ENCODE measurements around the gene HMGCS2.

Gene HMGCS2

GRCh38 chr1:119762953-119763352, 5.8 kb downstream of the HMGCS2 start:
- no peak for DNase-seq (ENCODE audit: low read depth in 2 of 2)

GRCh38 chr1:119762409-119762808, 6.3 kb downstream of the HMGCS2 start:
- no peak for DNase-seq (ENCODE audit: low read depth in 2 of 2)

GRCh38 chr1:119758584-119758983, 10.1 kb downstream of the HMGCS2 start:
- DNase-seq (ENCODE audit: low read depth in 2 of 2) = no peak

GRCh38 chr1:119752592-119752991, 16.1 kb downstream of the HMGCS2 start:
- DNase-seq (ENCODE audit: low read depth in 2 of 2) = no peak

- no peak for DNase-seq (ENCODE audit: low read depth in 2 of 2)
Observed at GRCh38 chr1:119748040-119748439, 20.7 kb downstream of the HMGCS2 start.

GRCh38 chr1:119747451-119747850, 21.3 kb downstream of the HMGCS2 start:
- no peak for DNase-seq (ENCODE audit: low read depth in 2 of 2)

GRCh38 chr1:119745034-119745433, 23.7 kb downstream of the HMGCS2 start:
- DNase-seq (ENCODE audit: low read depth in 2 of 2) = no peak

GRCh38 chr1:119744598-119744942, 24.1 kb downstream of the HMGCS2 start:
- no peak for DNase-seq (ENCODE audit: low read depth in 2 of 2)

GRCh38 chr1:119743776-119744597, 24.7 kb downstream of the HMGCS2 start:
- peak; percentile 27 to 32 for DNase-seq (ENCODE audit: low read depth in 2 of 2)

GRCh38 chr1:119743308-119743707, 25.4 kb downstream of the HMGCS2 start:
- no peak for DNase-seq (ENCODE audit: low read depth in 2 of 2)

GRCh38 chr1:119742677-119743076, 26.0 kb downstream of the HMGCS2 start:
- DNase-seq (ENCODE audit: low read depth in 2 of 2) = no peak

- no peak for DNase-seq (ENCODE audit: low read depth in 2 of 2)
Observed at GRCh38 chr1:119742202-119742601, 26.5 kb downstream of the HMGCS2 start.

- no peak for DNase-seq (ENCODE audit: low read depth in 2 of 2)
Observed at GRCh38 chr1:119740896-119741780, 27.6 kb downstream of the HMGCS2 start.

GRCh38 chr1:119740261-119740660, 28.4 kb downstream of the HMGCS2 start:
- no peak for DNase-seq (ENCODE audit: low read depth in 2 of 2)

GRCh38 chr1:119739150-119739549, 29.6 kb downstream of the HMGCS2 start:
- no peak for DNase-seq (ENCODE audit: low read depth in 2 of 2)

GRCh38 chr1:119738100-119738720, 30.5 kb downstream of the HMGCS2 start:
- DNase-seq (ENCODE audit: low read depth in 2 of 2) = no peak

GRCh38 chr1:119737040-119737682, 31.5 kb downstream of the HMGCS2 start:
- no peak for DNase-seq (ENCODE audit: low read depth in 2 of 2)

GRCh38 chr1:119736649-119737039, 32.1 kb downstream of the HMGCS2 start:
- no peak for DNase-seq (ENCODE audit: low read depth in 2 of 2)

- no peak for DNase-seq (ENCODE audit: low read depth in 2 of 2)
Observed at GRCh38 chr1:119735217-119735616, 33.5 kb downstream of the HMGCS2 start.

- no peak for DNase-seq (ENCODE audit: low read depth in 2 of 2)
Observed at GRCh38 chr1:119733754-119734153, 35.0 kb downstream of the HMGCS2 start.

GRCh38 chr1:119732465-119733168, 36.1 kb downstream of the HMGCS2 start:
- DNase-seq (ENCODE audit: low read depth in 2 of 2) = no peak

Data from stimulated activated CD8-positive, alpha-beta memory T cell treated with anti-CD3 and anti-CD28 coated beads, Interleukin-2, amount 100 ng/mL, for 48 hours (primary cell).